Colonic mucosa (tissue), 4 donors: ENCODE results near the gene PHYHIPL. TPM values are rescaled to one million over a fixed set of nuclear protein-coding genes. Genes with fewer than 3 reads are reported as not detected.

Experiments
- DNase-seq: peaks from one replicate; pipeline ENCODE4 v3.0.0-alpha.2; 2020
- H3K27ac ChIP-seq: fragments of 200-600 bp; one replicate; pipeline ENCODE4 v1.8.0; 2021
- H3K27me3 ChIP-seq: fragments of 200-600 bp; one replicate; pipeline ENCODE4 v1.8.0; 2021
- H3K36me3 ChIP-seq: fragments of 200-600 bp; one replicate; pipeline ENCODE4 v1.8.0; 2021
- H3K4me1 ChIP-seq: fragments of 200-600 bp; one replicate; pipeline ENCODE4 v1.8.0; 2021; ENCODE audit warnings: mild to moderate bottlenecking
- H3K4me3 ChIP-seq: fragments of 200-600 bp; one replicate; pipeline ENCODE4 v1.8.0; 2021
- H3K9ac ChIP-seq, 2 donors: one replicate each; pipeline ENCODE4 v1.7.0; 2013; ENCODE audit warnings: control low read depth in 2 of 2, low read depth in 2 of 2, low read length in 2 of 2
- H3K9me3 ChIP-seq: fragments of 200-600 bp; one replicate; pipeline ENCODE4 v1.8.0; 2021
- CTCF ChIP-seq: fragments of 200-600 bp; IDR thresholded peaks from one replicate; pipeline ENCODE4 v1.8.0; 2022; ENCODE audit warnings: antibody characterized with exemption, mild to moderate bottlenecking
- intact Hi-C: fragments of 100-400 bp; cut with DNase I; formaldehyde crosslinking; loops from one replicate; pipeline ENCODE4 v1.14.1; 2022
- total RNA-seq, 2 donors: library from RNA; stranded (reverse); fragmentation: NEBNext Ultra II Directional in 1 of 2; extraction: Animal tissue kit (Norgen Biotek cat#: 25700) in 1 of 2; gene quantifications; one replicate each; pipeline ENCODE4 v1.2.1, GENCODE V29; 2021
- donor health status: healthy.
- donor health status: DM: no; HTN: no; CAD: no.
- donor health status: DM: no; HTN: no; CAD: no.

The PHYHIPL gene
- total RNA-seq, 2 donors from 2014 or later = 0.30 TPM; not detected in 1

GRCh38 chr10:59266321-59266720, 89.9 kb downstream of the PHYHIPL start:
- H3K27me3 ChIP-seq = no peaks in the 10 kb centered on the region
- H3K4me3 ChIP-seq = no peak overlapping the region
- no peaks in the 10 kb centered on the region for H3K4me1 ChIP-seq
- no peak overlapping the region for H3K27ac ChIP-seq
- no peak for TF ChIP-seq CTCF
- intact Hi-C loops = no loop called here
- no peak for DNase-seq
- no peaks in the 10 kb centered on the region for H3K36me3 ChIP-seq
- no peaks in the 10 kb centered on the region for H3K9me3 ChIP-seq
- H3K9ac ChIP-seq = no peak overlapping the region

- no peak for DNase-seq
- Histone ChIP-seq H3K27me3 (no peaks in the 10 kb centered on the region), H3K4me1 (no peaks in the 10 kb centered on the region), H3K36me3 (no peaks in the 10 kb centered on the region), H3K9me3 (no peaks in the 10 kb centered on the region), H3K27ac (no peak overlapping the region), H3K9ac (no peak overlapping the region), H3K4me3 (no peak overlapping the region)
- no peak for TF ChIP-seq CTCF
- intact Hi-C loops = no loop called here
Observed at GRCh38 chr10:59268460-59268859, 92.0 kb downstream of the PHYHIPL start.

GRCh38 chr10:59269651-59270050, 93.2 kb downstream of the PHYHIPL start:
- no peak overlapping the region for H3K27ac ChIP-seq
- DNase-seq = no peak
- no peak overlapping the region for H3K9ac ChIP-seq
- H3K4me1 ChIP-seq = no peaks in the 10 kb centered on the region
- no peaks in the 10 kb centered on the region for H3K27me3 ChIP-seq
- intact Hi-C loops = no loop called here
- no peaks in the 10 kb centered on the region for H3K9me3 ChIP-seq
- no peak overlapping the region for H3K4me3 ChIP-seq
- no peak for TF ChIP-seq CTCF
- no peaks in the 10 kb centered on the region for H3K36me3 ChIP-seq

- Histone ChIP-seq H3K9me3 (no peaks in the 10 kb centered on the region), H3K27ac (no peak overlapping the region), H3K27me3 (no peaks in the 10 kb centered on the region), H3K9ac (no peak overlapping the region), H3K36me3 (no peaks in the 10 kb centered on the region), H3K4me3 (no peak overlapping the region), H3K4me1 (no peaks in the 10 kb centered on the region)
- intact Hi-C loops = no loop called here
- TF ChIP-seq CTCF = no peak
- no peak for DNase-seq
Observed at GRCh38 chr10:59270492-59270891, 94.0 kb downstream of the PHYHIPL start.

- intact Hi-C loops = no loop called here
- no peaks in the 10 kb centered on the region for H3K36me3 ChIP-seq
- H3K4me3 ChIP-seq = no peak overlapping the region
- no peak overlapping the region for H3K9ac ChIP-seq
- no peaks in the 10 kb centered on the region for H3K9me3 ChIP-seq
- no peak for TF ChIP-seq CTCF
- H3K27me3 ChIP-seq = no peaks in the 10 kb centered on the region
- no peaks in the 10 kb centered on the region for H3K4me1 ChIP-seq
- no peak overlapping the region for H3K27ac ChIP-seq
- DNase-seq = no peak
Observed at GRCh38 chr10:59271160-59271559, 94.7 kb downstream of the PHYHIPL start.

- H3K4me3 ChIP-seq = no peak overlapping the region
- H3K27me3 ChIP-seq = no peaks in the 10 kb centered on the region
- no peak overlapping the region for H3K27ac ChIP-seq
- TF ChIP-seq CTCF = no peak
- intact Hi-C loops = no loop called here
- no peaks in the 10 kb centered on the region for H3K9me3 ChIP-seq
- no peaks in the 10 kb centered on the region for H3K4me1 ChIP-seq
- no peak for DNase-seq
- no peaks in the 10 kb centered on the region for H3K36me3 ChIP-seq
- no peak overlapping the region for H3K9ac ChIP-seq
Observed at GRCh38 chr10:59272061-59272460, 95.6 kb downstream of the PHYHIPL start.
